NCI-H82 treated with DMSO at 0.1 percent for 48 hours (cell line): ENCODE measurements around the gene TTLL8.

Experiments
- DNase-seq: peaks from one replicate; lab custom pipeline; 2025; ENCODE audit not compliant: unreplicated experiment; lab: John Stamatoyannopoulos, UW

Gene TTLL8

GRCh38 chr22:50008151-50009040 lies 49.7 kb downstream of the TTLL8 start:
- no peak for DNase-seq

- no peak for DNase-seq
Measured at GRCh38 chr22:50007057-50007511, 51.0 kb downstream of the TTLL8 start.

GRCh38 chr22:50004918-50005317 lies 53.2 kb downstream of the TTLL8 start:
- DNase-seq = no peak

GRCh38 chr22:50002791-50003190 lies 55.3 kb downstream of the TTLL8 start:
- no peak for DNase-seq

- DNase-seq = no peak
Measured at GRCh38 chr22:50001388-50002231, 56.5 kb downstream of the TTLL8 start.

GRCh38 chr22:50000587-50001387 lies 57.3 kb downstream of the TTLL8 start:
- DNase-seq = no peak

GRCh38 chr22:49999946-50000586 lies 58.0 kb downstream of the TTLL8 start:
- DNase-seq = no peak

- DNase-seq = no peak
Measured at GRCh38 chr22:49999063-49999945, 58.8 kb downstream of the TTLL8 start.

GRCh38 chr22:49998718-49999062 lies 59.4 kb downstream of the TTLL8 start:
- DNase-seq = no peak

GRCh38 chr22:49997932-49998717 lies 60.0 kb downstream of the TTLL8 start:
- no peak for DNase-seq

GRCh38 chr22:49997251-49997599 lies 60.9 kb downstream of the TTLL8 start:
- no peak for DNase-seq

- no peak for DNase-seq
Measured at GRCh38 chr22:49996518-49997250, 61.4 kb downstream of the TTLL8 start.

GRCh38 chr22:49996119-49996517 lies 62.0 kb downstream of the TTLL8 start:
- no peak for DNase-seq

GRCh38 chr22:49995361-49996118 lies 62.6 kb downstream of the TTLL8 start:
- DNase-seq = no peak

GRCh38 chr22:49995041-49995360 lies 63.1 kb downstream of the TTLL8 start:
- no peak for DNase-seq

GRCh38 chr22:49994361-49995040 lies 63.6 kb downstream of the TTLL8 start:
- no peak for DNase-seq

- DNase-seq = no peak
Measured at GRCh38 chr22:49993649-49994360, 64.3 kb downstream of the TTLL8 start.
